ENCODE measurements around the gene STX18.
"Not testable (repeated sequence)": the region's sequence is repeated elsewhere in the genome, so short reads cannot be mapped to it uniquely, and the experiment has no call there.

STX18 gene

GRCh38 chr4:4477796-4478195, 64.1 kb downstream of the STX18 start:
- DNase-seq, result no peak

GRCh38 chr4:4477391-4477790, 64.5 kb downstream of the STX18 start:
- no peak for DNase-seq

- no peak for DNase-seq
These were observed 67.4 kb downstream of the STX18 start for GRCh38 chr4:4474476-4474875.

GRCh38 chr4:4472344-4472958, 69.4 kb downstream of the STX18 start:
- DNase-seq, result no peak

- DNase-seq, result no peak
These were observed 70.7 kb downstream of the STX18 start for GRCh38 chr4:4471195-4471594.

GRCh38 chr4:4470208-4470607, 71.6 kb downstream of the STX18 start:
- DNase-seq, result no peak

GRCh38 chr4:4465238-4465637, 76.6 kb downstream of the STX18 start:
- not testable (repeated sequence) for DNase-seq

DNA sequence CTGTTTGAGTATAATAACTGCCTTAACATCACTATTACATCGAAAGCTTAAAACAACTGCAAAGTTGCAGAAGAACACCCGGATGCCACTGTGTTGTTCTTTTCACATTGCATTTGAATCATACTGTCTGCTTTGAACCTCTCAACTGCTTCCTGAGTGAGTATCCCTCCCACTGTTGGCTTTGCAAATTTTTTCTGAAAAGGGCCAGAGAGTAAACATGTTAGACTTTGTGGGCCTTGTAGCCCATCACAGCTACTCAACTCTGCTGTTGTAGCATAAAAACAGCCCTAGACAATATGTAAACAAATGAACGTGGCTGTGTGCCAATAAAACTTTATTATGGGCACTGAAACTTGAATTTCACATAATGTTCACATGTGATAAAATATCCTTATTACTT, 78.9 kb downstream of the STX18 start:
- no peak for DNase-seq

DNA sequence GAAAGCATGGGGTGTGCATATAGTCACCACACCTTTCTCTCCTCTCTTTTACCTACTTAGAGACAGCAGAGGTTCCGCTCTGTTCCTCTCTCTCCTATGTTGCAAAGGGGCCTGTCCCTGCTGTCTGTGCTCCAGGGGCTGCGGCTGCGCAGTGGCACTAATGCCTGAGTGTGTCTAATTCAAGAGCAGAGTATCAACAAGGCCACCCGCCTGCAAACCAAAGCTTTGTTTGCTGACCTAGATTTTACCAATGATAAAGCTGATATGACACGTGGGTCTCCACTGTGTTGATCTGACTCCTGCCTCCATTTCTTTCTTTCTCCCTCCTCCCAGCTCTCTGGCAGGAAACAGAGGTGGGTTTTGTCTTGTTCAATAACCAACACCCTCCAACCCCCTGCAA, 80.0 kb downstream of the STX18 start:
- DNase-seq, result peak; percentile 74

- DNase-seq, result no peak
These were observed 80.7 kb downstream of the STX18 start for GRCh38 chr4:4461178-4461577.

DNA sequence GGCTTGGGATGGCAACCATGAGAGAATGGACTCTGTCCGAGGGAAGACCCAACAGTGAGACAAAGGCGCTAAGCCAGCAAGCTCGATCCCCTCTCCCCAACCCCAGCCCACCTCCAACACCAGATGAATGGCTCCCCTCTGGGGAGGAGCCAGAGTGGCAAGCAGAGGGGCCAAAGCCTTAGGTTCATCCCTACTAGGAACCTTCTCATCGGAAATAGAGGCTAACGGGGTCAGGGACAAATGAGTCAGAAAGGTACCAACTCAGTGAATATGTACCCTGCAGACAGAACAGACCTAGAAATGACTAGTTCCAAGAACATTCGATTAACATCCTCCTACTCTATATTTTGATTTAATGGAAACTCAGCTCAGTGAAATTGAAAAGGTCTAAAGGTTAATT, 81.1 kb downstream of the STX18 start:
- no peak for DNase-seq

DNA sequence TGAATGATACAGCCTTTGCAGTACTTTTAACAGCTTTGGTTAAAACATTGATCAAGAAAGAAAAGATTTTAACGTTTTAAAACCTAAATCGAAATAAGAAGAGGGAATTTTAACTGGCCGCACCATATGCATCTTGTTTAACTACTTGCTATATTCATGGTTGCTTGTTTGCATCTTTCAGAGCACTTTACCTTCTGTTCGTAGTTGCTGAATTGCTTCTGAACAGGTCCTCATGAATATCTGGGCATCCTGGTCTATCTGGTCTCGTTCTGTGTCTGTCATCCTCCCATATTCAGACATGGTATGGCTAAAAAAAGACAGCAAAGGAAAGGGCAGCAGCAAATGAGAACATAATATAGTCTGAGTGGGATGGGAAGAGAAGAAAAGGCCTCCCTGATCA, 82.7 kb downstream of the STX18 start:
- no peak for DNase-seq

GRCh38 chr4:4457803-4458553, 83.9 kb downstream of the STX18 start:
- DNase-seq, result no peak

- no peak for DNase-seq
These were observed 84.9 kb downstream of the STX18 start for GRCh38 chr4:4456816-4457578.

DNA sequence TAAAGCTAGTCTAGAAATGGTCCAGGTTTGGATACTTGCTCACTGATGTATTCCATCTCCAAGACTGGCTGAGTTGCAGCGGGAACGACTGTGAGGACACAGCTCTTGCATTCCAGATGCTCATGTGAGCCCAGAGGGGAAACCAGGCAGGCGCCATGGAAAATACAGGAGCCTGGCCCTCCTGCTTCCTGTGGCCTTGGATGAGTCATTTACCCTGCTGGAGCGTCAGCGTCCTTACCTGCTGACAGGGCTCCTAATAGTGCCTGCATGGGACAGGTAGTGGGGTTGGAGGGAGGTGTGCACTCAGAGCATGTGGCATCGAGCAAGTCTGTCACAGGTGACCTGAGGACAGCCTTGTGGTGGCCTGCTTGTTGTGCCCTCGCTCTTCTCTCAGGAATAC, 85.5 kb downstream of the STX18 start:
- DNase-seq, result no peak

- DNase-seq, result no peak
These were observed 86.5 kb downstream of the STX18 start for GRCh38 chr4:4455210-4455865.

GRCh38 chr4:4446434-4446833, 95.4 kb downstream of the STX18 start:
- DNase-seq, result no peak

GRCh38 chr4:4443821-4444220, 98.0 kb downstream of the STX18 start:
- no peak for DNase-seq

DNA sequence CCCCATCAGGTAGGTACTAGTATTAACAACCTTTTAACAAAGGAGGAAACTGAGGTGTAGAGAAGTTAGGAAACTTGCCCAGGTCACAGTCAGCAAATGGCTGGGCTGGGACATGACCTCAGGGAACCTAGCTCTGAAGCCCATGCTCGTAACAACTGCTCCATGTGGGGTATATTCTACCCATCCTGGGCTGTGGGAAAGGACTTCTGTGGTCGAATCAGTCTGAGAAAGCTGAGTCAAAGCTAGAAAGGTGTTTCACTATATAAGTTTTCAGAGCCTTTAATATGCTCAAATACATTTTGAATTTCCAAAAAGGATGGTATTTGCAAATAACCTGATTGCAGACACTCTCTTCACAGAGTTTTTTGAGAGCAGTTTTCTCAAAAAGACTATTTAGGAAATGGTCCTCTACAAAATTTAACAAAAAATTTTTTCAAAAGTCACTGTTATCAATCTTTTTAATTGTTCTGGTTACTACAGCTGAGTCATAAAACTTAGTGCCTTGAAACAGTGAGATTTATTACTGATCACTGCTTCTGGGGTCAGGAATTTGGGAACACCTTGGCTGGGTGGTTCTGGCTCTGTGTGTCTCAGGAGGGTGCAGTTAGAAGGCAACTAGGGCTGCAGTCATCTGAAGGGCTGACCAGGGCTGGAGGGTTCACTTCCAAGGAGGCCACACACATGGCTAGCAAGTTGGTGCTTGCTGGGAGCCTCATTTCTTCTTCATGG, 101.4 kb downstream of the STX18 start:
- DNase-seq, result no peak

DNA sequence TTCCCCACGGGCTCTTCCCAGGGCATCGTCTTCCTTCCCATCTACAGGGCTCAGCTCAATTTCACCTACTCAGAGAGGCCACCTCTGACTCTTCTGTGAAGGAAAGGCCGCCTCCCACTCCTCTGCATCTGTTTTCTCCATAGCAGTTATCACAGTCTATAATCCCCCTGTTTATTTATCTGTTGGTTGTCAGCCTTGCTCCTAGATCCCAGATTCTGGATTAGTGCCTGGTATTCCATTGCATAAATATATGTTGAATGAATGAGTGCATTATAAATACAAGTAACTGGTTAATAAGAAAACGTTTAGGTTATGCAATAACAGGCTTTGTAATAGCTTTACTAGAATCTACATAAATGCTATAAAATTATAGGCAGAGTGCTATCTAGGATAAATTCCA, 102.1 kb downstream of the STX18 start:
- no peak for DNase-seq

DNA sequence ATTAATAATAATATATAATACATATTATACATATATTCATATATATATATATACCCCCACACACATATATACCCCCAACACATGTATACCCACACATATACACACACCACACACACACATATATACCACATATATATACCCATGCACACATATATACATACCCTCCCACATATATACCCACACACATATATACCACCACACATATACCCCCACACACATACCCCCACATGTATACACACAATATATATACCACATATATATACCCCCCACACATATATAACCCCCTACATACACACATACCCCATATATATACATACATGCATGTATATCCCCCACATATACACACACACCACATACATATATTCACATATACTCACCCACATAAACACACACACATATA, 103.0 kb downstream of the STX18 start:
- DNase-seq, result no peak

- no peak for DNase-seq
These were observed 103.9 kb downstream of the STX18 start for GRCh38 chr4:4437798-4438470.
